H9 (cell line): ENCODE data around the gene CEACAM20. TPM values are rescaled to one million over a fixed set of nuclear protein-coding genes. Genes with fewer than 3 reads are reported as not detected.

ENCODE experiments used
- DNase-seq: peaks from one replicate; pipeline ENCODE4 v3.0.0-alpha.2; 2017
- H2AFZ ChIP-seq: one replicate; pipeline ENCODE4 v1.6.1; 2013; ENCODE audit warnings: mild to moderate bottlenecking, low read length, control low read depth, moderate library complexity
- H2AK5ac ChIP-seq: 2 replicates; pipeline ENCODE4 v1.6.1; 2013; ENCODE audit warnings: low read length, control low read depth, mixed read lengths; ENCODE audit not compliant: insufficient read length
- H2BK120ac ChIP-seq: one replicate; pipeline ENCODE4 v1.6.1; 2013; ENCODE audit warnings: low read depth, mild to moderate bottlenecking, low read length, control low read depth, inconsistent platforms; ENCODE audit not compliant: poor library complexity, severe bottlenecking
- H2BK12ac ChIP-seq: 2 replicates; pipeline ENCODE4 v1.6.1; 2013; ENCODE audit warnings: low read length, control low read depth, mixed read lengths, low read depth; ENCODE audit not compliant: insufficient read length
- H2BK15ac ChIP-seq: 2 replicates; pipeline ENCODE4 v1.6.1; 2013; ENCODE audit warnings: low read depth, low read length, control low read depth
- H2BK20ac ChIP-seq: one replicate; pipeline ENCODE4 v1.6.1; 2013; ENCODE audit warnings: low read depth, mild to moderate bottlenecking, low read length, control low read depth, inconsistent platforms; ENCODE audit not compliant: poor library complexity, severe bottlenecking
- H2BK5ac ChIP-seq: 2 replicates; pipeline ENCODE4 v1.6.1; 2013; ENCODE audit warnings: low read length, control low read depth, mixed read lengths; ENCODE audit not compliant: insufficient read length
- H3K14ac ChIP-seq: 2 replicates; pipeline ENCODE4 v1.6.1; 2013; ENCODE audit warnings: low read length, control low read depth; ENCODE audit not compliant: insufficient read depth
- H3K18ac ChIP-seq: 2 replicates; pipeline ENCODE4 v1.6.1; 2013; ENCODE audit warnings: low read depth, mild to moderate bottlenecking, mixed read lengths, low read length, control low read depth; ENCODE audit not compliant: insufficient read length
- H3K23ac ChIP-seq: 2 replicates; pipeline ENCODE4 v1.6.1; 2013; ENCODE audit warnings: low read length, control low read depth, mixed read lengths, low read depth; ENCODE audit not compliant: insufficient read length
- H3K23me2 ChIP-seq: 2 replicates; pipeline ENCODE4 v1.6.1; 2013; ENCODE audit warnings: low read depth, mild to moderate bottlenecking, mixed read lengths, low read length, control low read depth; ENCODE audit not compliant: insufficient read length, poor library complexity, severe bottlenecking
- H3K27ac ChIP-seq: 2 replicates; pipeline ENCODE4 v1.5.1; 2013; ENCODE audit warnings: low read length, control low read depth, mixed read lengths, low read depth; ENCODE audit not compliant: insufficient read length
- H3K27me3 ChIP-seq: 2 replicates; pipeline ENCODE4 v1.6.1; 2013; ENCODE audit warnings: low read length, control low read depth, inconsistent platforms; ENCODE audit not compliant: insufficient read depth
- H3K4ac ChIP-seq: 2 replicates; pipeline ENCODE4 v1.6.1; 2013; ENCODE audit warnings: low read depth, mild to moderate bottlenecking, control low read depth, inconsistent platforms, low read length, moderate library complexity
- H3K4me1 ChIP-seq: 2 replicates; pipeline ENCODE4 v1.6.1; 2013; ENCODE audit warnings: low read length, control low read depth, inconsistent platforms; ENCODE audit not compliant: insufficient read depth
- H3K4me2 ChIP-seq: 2 replicates; pipeline ENCODE4 v1.6.1; 2013; ENCODE audit warnings: low read length, control low read depth, mixed read lengths; ENCODE audit not compliant: insufficient read length, insufficient read depth
- H3K56ac ChIP-seq: 2 replicates; pipeline ENCODE4 v1.6.1; 2013; ENCODE audit warnings: low read depth, mild to moderate bottlenecking, mixed read lengths, low read length, control low read depth; ENCODE audit not compliant: insufficient read length
- H3K79me1 ChIP-seq: 2 replicates; pipeline ENCODE4 v1.6.1; 2013; ENCODE audit warnings: low read depth, mild to moderate bottlenecking, moderate library complexity, low read length, control low read depth, inconsistent platforms; ENCODE audit not compliant: insufficient read depth, poor library complexity, severe bottlenecking
- H3K79me2 ChIP-seq: 2 replicates; pipeline ENCODE4 v1.6.1; 2013; ENCODE audit warnings: low read length, control low read depth, inconsistent platforms; ENCODE audit not compliant: insufficient read depth
- H3K9ac ChIP-seq: 2 replicates; pipeline ENCODE4 v1.6.1; 2013; ENCODE audit warnings: low read length, control low read depth, mixed read lengths; ENCODE audit not compliant: insufficient read length; ENCODE audit errors: extremely low read depth
- H3K9me3 ChIP-seq: one replicate; pipeline ENCODE4 v1.6.1; 2013; ENCODE audit warnings: low read depth, low read length, inconsistent platforms; ENCODE audit not compliant: control insufficient read depth
- H3T11ph ChIP-seq: one replicate; pipeline ENCODE4 v1.6.1; 2013; ENCODE audit warnings: mild to moderate bottlenecking, low read length, control low read depth, inconsistent platforms
- H4K20me1 ChIP-seq: one replicate; pipeline ENCODE4 v1.6.1; 2013; ENCODE audit not compliant: control insufficient read depth, insufficient read length, insufficient read depth
- H4K5ac ChIP-seq: 2 replicates; pipeline ENCODE4 v1.6.1; 2013; ENCODE audit warnings: low read depth, mild to moderate bottlenecking, mixed read lengths, low read length, control low read depth; ENCODE audit not compliant: insufficient read length
- H4K8ac ChIP-seq: replicated peaks from 2 replicates; pipeline ENCODE4 v1.6.1; 2013; ENCODE audit warnings: low read length, control low read depth, mixed read lengths, low read depth; ENCODE audit not compliant: insufficient read length
- H4K91ac ChIP-seq: 2 replicates; pipeline ENCODE4 v1.6.1; 2013; ENCODE audit warnings: low read depth, mild to moderate bottlenecking, moderate library complexity, mixed read lengths, low read length, control low read depth; ENCODE audit not compliant: insufficient read length
- H3K27ac Mint-ChIP-seq, 3 experiments: 2 replicates in 2 of 3; 3 replicates in 1 of 3; pipeline ENCODE4 v1.8.0; 2020 to 2021; ENCODE audit warnings: mixed read lengths in 3 of 3, mild to moderate bottlenecking in 1 of 3, moderate library complexity in 1 of 3
- H3K27me3 Mint-ChIP-seq: 2 replicates; pipeline ENCODE4 v1.8.0; 2021; ENCODE audit warnings: low read depth, mild to moderate bottlenecking, moderate library complexity, mixed read lengths
- H3K36me3 Mint-ChIP-seq, 3 experiments: 2 replicates in 2 of 3; 3 replicates in 1 of 3; pipeline ENCODE4 v1.8.0; 2020 to 2021; ENCODE audit warnings: low read depth in 3 of 3, mixed read lengths in 3 of 3; ENCODE audit not compliant: insufficient read depth in 1 of 3
- H3K4me1 Mint-ChIP-seq, 2 experiments: 2 replicates each; pipeline ENCODE4 v1.8.0; 2020; ENCODE audit warnings: mixed read lengths in 2 of 2
- H3K4me3 Mint-ChIP-seq, 2 experiments: 2 replicates in 1 of 2; 3 replicates in 1 of 2; pipeline ENCODE4 v1.8.0; 2020 to 2021; ENCODE audit warnings: mild to moderate bottlenecking in 2 of 2, mixed read lengths in 2 of 2, moderate library complexity in 1 of 2
- H3K9me3 Mint-ChIP-seq, 2 experiments: 2 replicates in 1 of 2; 3 replicates in 1 of 2; pipeline ENCODE4 v1.8.0; 2020; ENCODE audit warnings: mild to moderate bottlenecking in 2 of 2, mixed read lengths in 2 of 2, moderate library complexity in 1 of 2
- WGBS: extraction: QIAGEN DNeasy Blood & Tissue Kit; methylation state at CpG from one replicate; pipeline ENCODE4 v1.1.7; 2013; ENCODE audit warnings: missing lambda C conversion rate, low lambda C conversion rate, mixed read lengths; ENCODE audit not compliant: insufficient read length; ENCODE audit errors: extremely low coverage; 5-methylcytosine and 5-hydroxymethylcytosine counted together
- total RNA-seq: library from RNA; stranded (reverse); gene quantifications from 2 replicates; pipeline ENCODE4 v1.2.1, GENCODE V29; 2021
- TF ChIP-seq, protein P1 (sequence below): fragments of 200-600 bp; sonication (generic); conservative IDR thresholded peaks from 3 replicates; pipeline ENCODE4 v1.8.0; 2021; ENCODE audit warnings: antibody characterized with exemption, mild to moderate bottlenecking

CEACAM20 gene
- total RNA-seq, 1 experiment from 2014 or later: not detected

DNA sequence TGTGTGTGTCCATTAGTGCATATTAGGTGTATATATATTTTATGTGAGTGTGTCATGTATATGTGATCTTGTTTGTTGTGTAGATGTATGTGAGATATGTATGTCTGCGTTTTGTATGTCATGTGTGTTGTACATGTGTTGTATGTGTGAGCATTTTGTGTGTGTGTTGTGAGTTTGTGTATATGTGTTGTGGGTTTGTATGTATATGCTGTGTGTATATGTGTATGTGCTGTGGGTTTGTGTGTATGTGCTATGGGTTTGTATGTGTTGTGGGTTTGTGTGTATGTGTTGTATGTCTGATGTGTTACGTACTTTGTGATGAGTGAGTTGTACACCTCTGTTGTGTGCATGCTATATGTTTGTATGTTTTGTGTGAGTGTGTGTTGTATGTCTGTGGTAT is 8.1 kb downstream of the CEACAM20 start:
- no peaks in the 10 kb centered on the region for H3K79me1 ChIP-seq
- DNase-seq: no peak
- no peak overlapping the region for H2BK15ac ChIP-seq
- no peak overlapping the region for H2AFZ ChIP-seq
- H3K23me2 ChIP-seq: no peaks in the 10 kb centered on the region
- no peak overlapping the region for H3K4me2 ChIP-seq
- Mint-ChIP-seq H3K27me3 (peaks cover 28% of the 10 kb centered on the region), H3K36me3 (no peaks in the 10 kb centered on the region), H3K9me3 (peaks cover 31 to 36% of the 10 kb centered on the region in 2 experiments), H3K4me3 (no peak overlapping the region), H3K4me1 (no peaks in the 10 kb centered on the region), H3K27ac (no peak overlapping the region)
- H3K79me2 ChIP-seq: no peaks in the 10 kb centered on the region
- no peaks in the 10 kb centered on the region for H3K9me3 ChIP-seq
- no peak overlapping the region for H3K27ac ChIP-seq
- H3T11ph ChIP-seq: no peak overlapping the region
- no peak overlapping the region for H3K18ac ChIP-seq
- H3K56ac ChIP-seq: no peak overlapping the region
- H2BK20ac ChIP-seq: no peak overlapping the region
- no peaks in the 10 kb centered on the region for H3K27me3 ChIP-seq
- no peaks in the 10 kb centered on the region for H3K4me1 ChIP-seq
- H2BK5ac ChIP-seq: no peak overlapping the region
- H2AK5ac ChIP-seq: no peak overlapping the region
- no peak overlapping the region for H4K91ac ChIP-seq
- H4K8ac ChIP-seq: no peak overlapping the region
- no peak overlapping the region for H3K9ac ChIP-seq
- TF ChIP-seq, protein P1, sequence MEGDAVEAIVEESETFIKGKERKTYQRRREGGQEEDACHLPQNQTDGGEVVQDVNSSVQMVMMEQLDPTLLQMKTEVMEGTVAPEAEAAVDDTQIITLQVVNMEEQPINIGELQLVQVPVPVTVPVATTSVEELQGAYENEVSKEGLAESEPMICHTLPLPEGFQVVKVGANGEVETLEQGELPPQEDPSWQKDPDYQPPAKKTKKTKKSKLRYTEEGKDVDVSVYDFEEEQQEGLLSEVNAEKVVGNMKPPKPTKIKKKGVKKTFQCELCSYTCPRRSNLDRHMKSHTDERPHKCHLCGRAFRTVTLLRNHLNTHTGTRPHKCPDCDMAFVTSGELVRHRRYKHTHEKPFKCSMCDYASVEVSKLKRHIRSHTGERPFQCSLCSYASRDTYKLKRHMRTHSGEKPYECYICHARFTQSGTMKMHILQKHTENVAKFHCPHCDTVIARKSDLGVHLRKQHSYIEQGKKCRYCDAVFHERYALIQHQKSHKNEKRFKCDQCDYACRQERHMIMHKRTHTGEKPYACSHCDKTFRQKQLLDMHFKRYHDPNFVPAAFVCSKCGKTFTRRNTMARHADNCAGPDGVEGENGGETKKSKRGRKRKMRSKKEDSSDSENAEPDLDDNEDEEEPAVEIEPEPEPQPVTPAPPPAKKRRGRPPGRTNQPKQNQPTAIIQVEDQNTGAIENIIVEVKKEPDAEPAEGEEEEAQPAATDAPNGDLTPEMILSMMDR: no peak
- no peak overlapping the region for H2BK12ac ChIP-seq
- no peak overlapping the region for H3K23ac ChIP-seq
- no peaks in the 10 kb centered on the region for H4K20me1 ChIP-seq
- no peak overlapping the region for H2BK120ac ChIP-seq
- WGBS: no CpG with 5 or more reads among the region's 2 CpGs
- no peak overlapping the region for H3K4ac ChIP-seq
- no peak overlapping the region for H3K14ac ChIP-seq
- no peak overlapping the region for H4K5ac ChIP-seq
